DMS153 (cell line): ENCODE measurements around the gene RNF186.
A peak's percentile ranks its signal among the peaks of the same experiment; 100 is the strongest.
"Not testable (repeated sequence)": the region's sequence is repeated elsewhere in the genome, so short reads cannot be mapped to it uniquely, and the experiment has no call there.

Experiments
- DNase-seq: peaks from one replicate; lab custom pipeline; 2025; lab: John Stamatoyannopoulos, UW

The RNF186 gene

DNA sequence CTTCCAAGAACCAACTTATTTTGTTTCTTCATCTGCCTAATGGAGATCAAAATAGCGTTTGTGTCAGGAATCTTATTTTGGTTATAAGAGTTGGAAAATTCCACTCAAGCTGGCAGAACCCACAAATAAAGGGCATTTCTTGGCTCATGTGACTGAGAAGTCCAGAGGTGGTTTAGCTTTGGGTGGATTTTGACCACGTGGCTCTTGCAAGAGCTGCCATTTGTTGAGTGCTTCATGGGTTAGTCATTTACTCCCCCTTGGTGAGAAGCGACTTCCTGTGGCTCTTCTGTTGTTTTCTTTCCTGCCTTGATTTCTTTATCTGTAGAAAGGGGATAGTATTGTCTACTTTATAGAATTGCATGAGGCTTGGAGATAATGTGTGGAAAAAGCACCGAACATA is 9.5 kb upstream of the RNF186 start:
- no peak for DNase-seq

DNA sequence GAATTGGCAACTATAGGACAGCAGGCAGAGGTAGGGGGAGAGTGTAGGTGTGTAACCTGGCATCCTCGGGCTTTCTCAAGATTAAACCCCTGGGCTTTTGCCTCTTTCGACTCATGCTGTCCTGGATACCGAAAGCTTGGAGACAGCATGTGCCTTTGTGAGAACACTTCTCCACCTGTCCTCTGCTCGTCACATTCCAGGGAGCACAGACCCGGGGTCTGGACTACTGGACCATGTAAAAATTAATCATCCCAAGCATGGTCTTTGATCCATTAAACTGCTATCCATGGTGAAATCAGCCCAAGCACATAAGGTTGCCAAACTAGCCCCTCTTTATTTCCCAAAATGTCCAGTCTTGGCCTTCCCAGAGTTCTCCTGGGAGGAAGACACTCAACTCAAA is 9.0 kb upstream of the RNF186 start:
- DNase-seq: no peak

- DNase-seq: no peak
These were observed 4.6 kb upstream of the RNF186 start for GRCh38 chr1:19819701-19820100.

- no peak for DNase-seq
These were observed 3.2 kb upstream of the RNF186 start for GRCh38 chr1:19818324-19818723.

GRCh38 chr1:19817160-19817559 is 2.1 kb upstream of the RNF186 start:
- no peak for DNase-seq

- DNase-seq: not testable (repeated sequence)
These were observed 1.6 kb upstream of the RNF186 start for GRCh38 chr1:19816737-19817086.

- DNase-seq: peak; percentile 92
These were observed 986 bp upstream of the RNF186 start for GRCh38 chr1:19815801-19816736.

GRCh38 chr1:19814244-19814661 is 830 bp downstream of the RNF186 start:
- DNase-seq: no peak

- DNase-seq: no peak
These were observed 1.5 kb downstream of the RNF186 start for GRCh38 chr1:19813643-19813960.

- DNase-seq: no peak
These were observed 2.0 kb downstream of the RNF186 start for GRCh38 chr1:19812875-19813642.

DNA sequence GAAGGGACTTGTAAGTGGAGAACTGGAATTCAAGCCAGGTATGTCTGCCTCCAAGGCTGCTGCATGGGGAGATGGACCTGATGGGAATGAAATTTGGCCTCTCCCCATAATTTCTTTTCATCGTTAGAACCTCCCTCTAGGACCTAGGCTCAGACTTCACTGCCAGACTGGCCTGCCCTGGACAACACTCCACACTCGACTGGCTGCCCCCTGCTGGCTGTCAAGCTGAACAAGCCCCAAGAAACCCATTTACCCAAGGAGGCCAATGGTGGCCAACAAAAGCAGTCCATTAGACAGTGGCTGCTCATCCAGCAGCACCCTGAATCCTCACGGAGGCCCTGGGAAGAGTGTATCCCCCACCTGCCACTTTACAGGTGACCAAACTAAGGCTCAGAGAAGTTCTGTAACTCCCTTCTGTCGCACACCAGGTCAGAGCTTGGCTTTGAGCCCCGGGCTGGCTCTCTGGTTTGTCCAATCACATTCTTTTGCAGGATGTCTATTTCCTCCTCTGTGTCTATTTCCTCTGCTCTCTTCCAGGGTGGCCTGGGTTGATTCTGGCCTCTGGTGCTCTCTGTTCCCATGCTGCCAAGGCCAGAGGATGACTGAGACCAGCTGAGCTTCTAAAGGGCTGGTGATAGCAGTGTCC is 3.8 kb downstream of the RNF186 start:
- DNase-seq: no peak

DNA sequence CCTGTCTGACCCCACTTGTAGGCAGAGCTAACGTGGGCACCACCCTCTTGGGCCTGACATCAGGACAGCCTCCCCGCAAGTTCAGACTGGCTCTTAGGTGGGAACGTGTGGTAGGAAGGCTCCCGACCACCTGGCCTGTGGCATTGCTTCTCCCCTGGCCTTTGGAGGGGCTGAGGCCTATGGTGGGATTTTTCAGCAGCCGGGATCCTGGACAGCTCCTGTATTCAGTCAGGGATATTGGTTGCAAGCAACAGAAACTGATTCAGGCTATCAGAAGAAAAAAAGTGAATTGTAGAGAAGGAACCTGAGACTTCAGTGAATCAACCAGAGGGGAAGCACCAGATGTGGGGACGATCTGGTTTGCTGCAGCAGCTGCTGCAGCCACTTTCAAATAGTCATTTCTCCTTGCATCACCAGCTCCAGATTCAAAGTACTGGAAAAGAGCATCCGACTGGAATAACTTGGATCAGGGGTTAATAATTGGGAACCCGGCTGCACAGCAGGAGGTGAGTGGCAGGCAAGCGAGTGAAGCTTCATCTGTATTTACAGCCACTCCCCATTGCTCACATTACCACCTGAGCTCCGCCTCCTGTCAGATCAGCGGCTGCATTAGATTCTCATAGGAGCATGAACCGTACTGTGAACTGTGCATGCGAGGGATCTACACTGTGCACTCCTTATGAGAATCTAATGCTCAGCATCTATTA is 5.9 kb downstream of the RNF186 start:
- DNase-seq: no peak

- DNase-seq: no peak
These were observed 6.7 kb downstream of the RNF186 start for GRCh38 chr1:19808351-19808750.

DNA sequence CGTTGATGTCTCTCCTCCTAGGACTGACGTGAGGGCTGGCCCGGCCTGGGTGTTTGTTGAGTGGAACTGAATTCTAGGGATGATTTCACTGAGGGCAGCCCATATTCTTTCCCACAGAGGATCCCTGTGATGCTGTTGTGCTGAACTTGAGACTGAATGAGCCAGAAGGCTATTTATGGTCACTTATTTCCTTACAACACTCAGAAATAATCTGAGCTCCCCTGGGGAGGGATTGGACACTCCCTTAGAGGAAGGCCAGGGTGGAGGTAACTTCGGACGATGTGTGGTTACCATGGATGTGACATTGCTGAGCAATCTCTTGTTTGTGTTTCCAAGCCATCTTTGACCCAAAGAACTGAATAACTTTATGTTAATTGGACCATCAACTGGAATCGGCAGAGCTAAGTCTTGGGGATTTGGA is 10.2 kb downstream of the RNF186 start:
- DNase-seq: no peak

DNA sequence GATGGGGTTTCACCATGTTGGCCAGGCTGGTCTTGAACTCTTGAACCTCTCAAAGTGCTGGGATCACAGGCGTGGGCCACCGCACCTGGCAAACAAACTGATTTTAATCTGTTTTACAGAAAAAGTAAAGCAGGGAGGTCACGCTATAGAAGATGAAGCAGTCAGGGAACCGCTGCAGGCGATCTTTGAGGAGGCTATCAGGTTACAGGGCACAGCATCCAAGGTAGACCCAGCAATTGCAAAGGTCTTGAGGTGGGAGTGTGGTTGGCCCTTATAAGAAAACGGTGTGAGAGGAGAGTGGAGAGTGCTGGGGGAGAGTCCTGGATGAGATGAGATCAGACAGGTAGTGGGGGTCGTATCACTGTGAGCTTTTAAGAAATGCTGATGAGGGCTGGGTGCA is 12.8 kb downstream of the RNF186 start:
- DNase-seq: no peak

DNA sequence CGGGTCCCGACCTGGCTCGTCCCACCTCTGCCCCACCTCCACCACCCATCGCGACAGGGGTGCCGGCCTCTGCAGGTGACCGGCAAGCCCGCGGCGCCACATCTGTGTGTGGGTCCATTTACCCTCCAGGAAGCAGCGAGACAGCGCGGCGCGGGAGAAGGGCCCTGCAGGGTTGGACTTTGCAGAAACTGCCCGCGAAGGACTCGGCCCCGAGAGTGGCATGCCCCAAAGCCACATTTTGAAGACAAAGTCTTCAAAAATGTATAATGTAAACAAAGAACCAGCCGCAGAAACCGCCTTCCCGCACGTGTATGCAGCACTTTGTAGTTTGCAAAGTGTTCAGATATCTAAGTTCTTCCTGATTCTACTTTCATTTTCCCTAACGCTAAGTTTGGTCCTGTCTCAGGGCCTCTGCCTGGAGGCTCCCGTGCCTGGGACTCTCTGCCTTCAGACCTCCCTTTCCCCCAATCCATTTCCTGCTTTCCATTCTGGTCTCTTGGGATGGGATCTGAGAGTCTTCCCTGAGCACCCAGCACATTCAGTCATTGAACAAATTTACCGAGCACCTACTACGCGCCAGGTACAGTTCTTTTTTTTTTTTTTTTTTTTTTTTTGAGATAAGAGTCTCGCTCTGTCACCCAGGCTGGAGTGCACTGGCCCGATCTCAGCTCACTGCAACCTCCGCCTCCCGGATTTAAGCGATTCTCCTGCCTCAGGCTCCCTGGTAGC is 14.8 kb downstream of the RNF186 start:
- peak; percentile 17 for DNase-seq

DNA sequence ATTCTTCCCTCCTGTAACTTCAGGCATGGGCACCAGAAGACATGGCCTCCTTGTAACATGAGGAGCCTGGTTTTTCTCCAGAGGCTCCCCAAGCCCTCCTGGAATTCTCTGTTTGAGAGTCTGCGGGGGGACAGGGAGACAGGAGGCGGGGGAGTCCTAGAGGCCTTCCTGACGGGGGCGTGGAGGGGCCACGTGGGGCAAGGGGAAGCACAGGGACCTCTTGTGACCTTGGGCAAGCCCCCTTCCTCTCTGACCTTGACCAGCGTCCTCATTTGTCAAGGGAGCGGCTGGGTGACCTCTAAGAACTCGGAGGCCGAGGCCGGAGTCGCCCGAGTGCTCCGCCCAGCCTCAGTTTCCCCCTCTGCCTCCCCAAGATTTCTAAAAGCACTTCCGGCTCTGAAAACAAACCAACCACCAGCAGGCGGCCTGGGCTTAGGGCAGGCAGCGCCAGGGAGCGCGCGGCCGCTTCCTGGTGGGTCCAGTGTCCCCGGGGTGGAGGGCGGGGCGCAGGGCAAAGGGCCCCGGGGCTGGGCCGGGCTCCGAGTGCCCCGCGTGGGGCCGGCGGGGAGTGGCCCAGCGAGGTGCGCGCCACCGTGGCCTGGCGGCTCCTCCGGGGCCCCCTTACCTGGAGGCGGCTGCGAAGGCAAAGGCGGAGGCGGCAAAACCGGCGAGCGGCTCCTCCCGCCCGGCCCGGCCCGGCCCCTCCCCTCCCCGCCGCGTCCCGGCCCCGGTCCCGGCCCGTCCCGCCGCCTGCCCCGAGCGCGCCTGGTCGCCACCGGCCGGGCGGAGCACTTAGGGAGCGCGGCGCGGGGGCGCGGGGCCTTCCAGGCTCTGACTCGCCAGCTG is 15.6 kb downstream of the RNF186 start, which contains the start of gene TMCO4:
TMCO4 (minus strand) TSS at position 687 of the 846 bp plus-strand sequence. CDS start 19,158 bp downstream, outside the sequence.
- peak; percentile 38 for DNase-seq

- DNase-seq: no peak
These were observed 16.4 kb downstream of the RNF186 start for GRCh38 chr1:19798486-19799229.

- DNase-seq: no peak
These were observed 17.3 kb downstream of the RNF186 start for GRCh38 chr1:19797827-19798226.

- DNase-seq: no peak
These were observed 20.5 kb downstream of the RNF186 start for GRCh38 chr1:19794583-19794982.
